M059J (cell line): ENCODE measurements around the gene CHEK1. TPM values are rescaled to one million over a fixed set of nuclear protein-coding genes. Genes with fewer than 3 reads are reported as not detected.

Experiments
- DNase-seq: peaks from one replicate; pipeline ENCODE4 v3.0.0-alpha.2; 2012; ENCODE audit warnings: low read depth
- total RNA-seq: library from RNA; depleted of rRNA; stranded (reverse); fragments of >200 nt; shearing (Covaris generic); gene quantifications from 2 replicates; pipeline ENCODE4 v1.2.3, GENCODE V29; 2014

CHEK1 gene
- total RNA-seq, 1 experiment from 2014 or later = 42.9 TPM

DNA sequence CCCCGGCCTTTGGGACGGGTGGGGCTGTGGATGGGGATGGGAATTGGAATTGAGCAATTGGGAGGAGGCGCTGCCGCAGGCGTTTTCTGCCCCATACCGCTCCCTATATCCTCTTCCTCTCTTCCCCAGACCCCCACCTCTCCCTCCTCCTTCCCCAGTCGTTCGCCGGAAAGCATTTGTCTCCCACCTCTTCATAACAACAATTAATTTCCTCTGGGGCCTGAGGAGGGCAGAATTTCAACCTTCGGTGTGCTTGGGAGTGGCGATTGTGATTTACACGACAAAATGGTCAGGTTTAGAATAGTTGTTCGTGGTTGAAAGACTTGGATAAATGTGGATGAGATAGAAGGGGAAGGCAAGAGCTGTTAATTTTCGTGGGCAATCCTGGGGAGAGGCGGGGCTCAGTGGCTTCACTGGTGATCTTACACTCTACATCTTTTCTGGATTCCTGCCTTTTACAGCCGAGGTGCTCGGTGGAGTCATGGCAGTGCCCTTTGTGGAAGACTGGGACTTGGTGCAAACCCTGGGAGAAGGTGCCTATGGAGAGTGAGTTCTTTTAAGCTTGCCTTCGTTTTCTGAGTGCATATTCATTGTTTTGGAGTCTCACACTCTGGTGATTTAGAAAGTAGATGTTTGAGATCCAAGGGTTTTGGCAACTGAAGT lies 1.5 kb downstream of the CHEK1 start:
- DNase-seq = peak; percentile 96

DNA sequence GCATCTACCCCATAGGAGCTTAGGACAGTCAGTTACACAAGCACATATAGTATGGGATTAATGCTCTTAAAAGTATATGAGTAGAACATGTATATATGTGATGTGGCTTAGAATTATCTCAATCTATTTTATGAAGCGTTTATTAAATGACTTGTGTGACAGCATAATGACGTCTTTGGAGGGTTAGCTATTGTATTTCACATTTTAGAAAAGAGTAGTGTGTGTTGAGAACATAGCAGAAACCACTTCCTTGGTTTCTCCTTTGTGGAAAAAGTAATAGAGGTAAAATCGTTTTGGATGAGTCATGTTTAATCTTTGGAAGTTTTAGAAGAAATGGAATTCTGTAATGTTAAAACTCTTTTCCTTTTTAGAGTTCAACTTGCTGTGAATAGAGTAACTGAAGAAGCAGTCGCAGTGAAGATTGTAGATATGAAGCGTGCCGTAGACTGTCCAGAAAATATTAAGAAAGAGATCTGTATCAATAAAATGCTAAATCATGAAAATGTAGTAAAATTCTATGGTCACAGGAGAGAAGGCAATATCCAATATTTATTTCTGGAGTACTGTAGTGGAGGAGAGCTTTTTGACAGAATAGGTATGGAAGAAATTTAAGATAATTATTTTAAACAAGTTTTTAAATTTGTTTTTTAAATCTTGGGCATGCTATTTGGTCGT lies 2.4 kb downstream of the CHEK1 start:
- DNase-seq = peak; percentile 40

DNA sequence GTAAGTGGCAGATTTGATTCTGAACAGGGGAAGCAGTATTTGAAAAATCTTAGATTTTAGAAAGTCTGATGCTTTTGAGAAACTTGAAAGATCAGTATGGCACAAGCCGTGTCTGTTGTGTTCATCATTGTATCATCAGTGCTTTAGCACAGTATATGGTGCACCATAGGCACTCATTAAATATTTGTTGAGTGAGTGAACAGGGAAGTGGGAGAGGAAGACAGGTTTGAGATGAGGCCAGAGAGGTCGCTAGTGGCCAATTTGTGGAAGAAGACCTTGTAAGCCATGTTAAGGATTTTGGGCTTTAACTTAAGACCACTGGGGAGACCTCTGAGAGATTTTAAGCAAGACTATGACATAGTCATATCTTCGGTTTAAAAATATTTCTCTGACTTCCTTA lies 12.9 kb downstream of the CHEK1 start:
- DNase-seq = no peak

DNA sequence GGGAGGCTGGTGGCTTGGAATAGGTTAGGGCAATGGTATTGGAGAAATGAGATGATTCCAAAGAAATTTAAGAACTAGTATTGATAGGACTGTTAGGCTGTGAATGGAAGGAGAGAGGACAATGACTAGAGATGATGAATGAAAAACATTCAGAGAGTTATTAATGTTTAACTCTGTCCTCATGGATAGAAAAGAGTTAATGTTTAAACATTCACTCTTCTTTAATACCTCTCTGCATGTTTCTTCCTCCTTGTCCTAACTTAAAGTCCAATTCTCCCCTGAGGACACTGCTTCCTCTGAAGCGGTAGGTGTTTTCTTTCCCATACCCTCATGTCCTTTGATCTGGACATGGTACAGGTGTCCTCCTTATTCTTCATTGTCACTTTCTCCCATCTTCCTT lies 13.4 kb downstream of the CHEK1 start:
- DNase-seq = no peak

DNA sequence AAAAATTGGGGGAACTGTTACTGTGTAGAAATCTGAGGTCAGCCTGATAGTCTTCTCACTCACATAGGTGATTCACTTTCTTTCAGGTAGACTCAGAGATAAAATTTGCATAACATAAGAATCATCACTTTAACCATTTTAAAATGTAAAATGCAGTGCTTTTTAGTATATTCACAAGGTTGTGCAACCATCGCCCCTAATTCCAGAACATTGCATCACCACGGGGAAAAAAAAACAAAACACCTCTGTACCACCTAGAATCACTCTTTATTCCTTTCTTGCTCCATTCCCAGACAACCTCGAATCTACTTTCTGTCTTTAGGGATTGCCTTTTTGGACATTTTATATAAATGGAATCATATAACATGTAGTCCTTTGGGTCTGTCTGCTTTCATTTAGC lies 20.9 kb downstream of the CHEK1 start:
- no peak for DNase-seq

DNA sequence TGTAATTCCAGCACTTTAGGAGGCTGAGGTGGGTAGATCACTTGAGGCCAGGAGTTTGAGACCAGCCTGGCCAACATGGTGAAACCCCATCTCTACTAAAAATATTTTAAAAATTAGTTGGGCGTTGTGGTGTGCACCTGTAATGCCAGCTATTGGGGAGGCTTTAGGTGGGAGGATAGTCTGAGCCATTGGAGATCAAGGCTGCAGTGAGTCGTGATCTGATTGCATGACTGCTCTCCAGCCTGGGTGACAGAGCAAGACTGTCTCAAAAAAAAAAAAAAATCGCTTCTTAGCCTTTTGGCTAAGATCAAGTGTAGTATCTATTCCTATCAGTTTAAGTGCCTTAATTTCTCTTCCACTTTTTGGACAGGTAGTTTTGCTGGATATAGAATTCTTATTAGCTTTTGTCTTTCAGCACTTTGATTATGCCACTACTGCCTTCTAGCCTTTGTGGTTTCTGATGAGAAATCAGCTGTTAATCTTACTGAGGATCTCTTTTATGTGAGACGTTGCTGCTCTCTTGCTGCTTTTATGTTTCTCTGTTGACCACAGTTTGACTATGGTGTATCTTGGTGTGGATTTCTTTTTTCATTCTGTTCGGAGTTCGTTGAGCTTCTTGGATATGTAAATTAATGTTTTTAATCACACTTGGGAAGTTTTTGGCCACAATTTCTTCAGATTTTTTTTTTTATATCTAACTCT lies 24.7 kb downstream of the CHEK1 start:
- no peak for DNase-seq

DNA sequence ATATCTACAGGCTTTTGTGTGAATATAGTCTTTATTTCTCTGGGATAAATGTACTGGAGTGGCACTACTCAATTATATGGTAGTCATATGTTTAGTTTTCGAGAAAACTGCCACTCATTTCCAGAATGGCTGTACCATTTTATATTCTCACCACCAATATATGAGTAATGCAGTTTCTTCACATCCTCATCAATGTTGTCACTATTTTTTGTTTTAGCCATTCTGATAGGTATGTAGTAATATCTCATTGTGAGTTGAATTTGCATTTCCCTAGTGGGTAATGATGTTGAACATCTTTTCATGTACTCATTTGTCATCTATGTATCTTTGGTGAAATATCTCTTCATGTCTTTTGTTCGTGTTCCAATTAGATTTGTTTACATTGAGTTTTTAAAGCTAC lies 37.7 kb downstream of the CHEK1 start:
- DNase-seq = no peak

DNA sequence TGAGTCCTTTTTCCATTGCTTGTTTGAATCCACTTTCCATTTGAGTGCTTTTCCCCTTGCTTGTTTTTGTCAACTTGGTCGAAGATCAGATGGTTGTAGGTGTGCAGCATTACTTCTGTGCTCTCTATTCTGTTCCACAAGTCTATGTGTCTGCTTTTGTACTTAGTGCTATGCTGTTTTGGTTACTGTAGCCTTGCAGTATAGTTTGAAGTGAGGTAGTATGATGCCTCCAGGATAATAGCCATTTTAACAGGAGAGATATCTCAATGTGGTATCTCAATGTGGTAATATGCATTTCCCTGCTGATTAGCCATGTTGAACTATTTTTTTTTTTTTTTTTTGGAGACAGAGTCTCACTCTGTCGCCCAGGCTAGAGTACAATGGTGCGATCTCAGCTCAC lies 38.9 kb downstream of the CHEK1 start:
- peak; percentile 39 for DNase-seq

DNA sequence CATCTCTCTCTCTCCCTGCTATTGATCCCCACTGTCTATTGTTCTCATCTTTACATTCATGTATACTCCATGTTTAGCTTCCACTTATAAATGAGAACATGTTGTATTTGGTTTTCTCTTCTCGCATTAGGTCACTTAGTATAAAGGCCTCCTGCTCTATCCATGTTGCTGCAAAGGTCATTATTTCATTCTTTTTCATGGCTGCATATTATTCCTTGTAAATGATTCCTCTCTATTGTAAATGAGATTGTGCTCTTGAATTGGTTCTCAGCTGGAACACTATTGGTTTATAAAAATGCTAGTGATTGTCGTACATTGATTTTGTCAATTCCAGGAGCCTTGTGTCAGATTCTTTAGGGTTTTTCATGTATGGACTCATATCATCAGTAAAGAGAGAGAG lies 42.2 kb downstream of the CHEK1 start:
- DNase-seq = no peak

DNA sequence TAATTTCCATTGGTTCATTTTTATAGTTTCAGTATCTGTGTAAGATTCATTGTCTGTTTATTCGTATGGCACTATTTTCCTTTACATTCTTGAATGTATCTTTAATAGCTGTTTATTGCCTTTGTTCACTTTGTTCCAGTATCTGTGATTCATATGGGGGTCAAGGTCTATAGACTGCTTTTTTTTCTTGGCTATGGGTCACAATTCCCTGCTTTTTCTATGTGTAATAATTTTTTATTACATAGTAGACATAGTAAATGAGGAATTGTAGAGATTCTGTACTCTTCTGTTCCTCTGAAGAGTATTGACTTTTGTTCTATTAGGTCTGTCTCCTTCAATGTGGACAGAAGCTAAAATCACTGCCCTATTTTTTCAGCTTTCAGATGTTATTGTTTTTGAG lies 45.2 kb downstream of the CHEK1 start:
- no peak for DNase-seq

DNA sequence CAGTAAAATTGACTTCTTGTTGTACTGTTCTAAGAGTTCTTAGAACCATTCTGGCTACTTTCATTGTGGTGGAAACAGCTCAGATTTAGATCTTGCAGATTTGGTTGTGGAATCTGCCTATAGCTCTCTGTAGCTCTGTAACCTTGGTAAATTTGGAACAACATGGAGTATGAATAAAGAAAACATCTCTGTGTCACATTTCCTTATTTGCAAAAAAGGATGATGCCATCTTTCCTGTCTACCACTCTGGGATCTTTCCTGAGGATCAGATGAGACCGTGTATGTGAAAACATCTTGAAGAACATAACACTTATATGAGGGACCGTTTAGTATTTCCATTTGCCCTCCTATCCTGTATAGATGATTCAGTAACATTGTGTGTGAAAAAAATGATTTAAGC lies 46.6 kb downstream of the CHEK1 start:
- no peak for DNase-seq

DNA sequence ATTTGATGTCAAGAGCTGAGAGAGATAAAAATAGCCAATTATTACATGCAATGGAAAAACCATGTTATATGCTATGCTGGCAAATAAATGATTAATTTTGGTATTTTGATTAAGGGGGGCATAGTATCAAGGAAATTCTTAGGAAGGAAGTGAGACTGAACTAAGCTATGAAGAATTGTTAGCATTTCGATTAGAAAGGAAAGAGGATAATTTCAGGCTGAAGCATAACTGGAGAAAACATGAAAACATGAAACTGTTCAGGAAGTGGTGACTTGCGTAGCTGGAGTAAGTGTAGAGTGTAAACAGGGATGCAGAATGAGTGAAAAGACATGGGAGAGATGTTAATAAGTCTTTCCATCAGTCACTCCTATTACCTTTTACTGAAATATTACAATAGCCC lies 49.2 kb downstream of the CHEK1 start:
- DNase-seq = no peak

DNA sequence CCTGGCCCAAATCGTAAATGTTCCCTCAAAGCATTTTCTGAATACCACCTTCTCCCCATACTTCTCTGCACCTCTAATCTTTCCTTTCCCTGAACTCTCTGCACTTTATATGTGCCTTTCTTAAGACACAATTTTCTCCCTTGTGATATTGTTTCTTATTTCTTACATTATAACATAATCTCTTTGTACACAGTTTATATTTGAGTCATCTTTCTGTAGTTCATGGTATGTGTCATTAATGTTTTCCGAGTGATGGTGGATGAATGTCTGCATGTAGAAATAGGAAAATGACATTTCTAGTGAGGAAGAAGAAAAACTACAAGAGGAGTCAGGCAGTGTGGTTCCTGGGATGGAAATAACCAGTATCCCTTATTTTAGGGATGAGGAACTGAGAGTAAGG lies 50.2 kb downstream of the CHEK1 start:
- DNase-seq = no peak

DNA sequence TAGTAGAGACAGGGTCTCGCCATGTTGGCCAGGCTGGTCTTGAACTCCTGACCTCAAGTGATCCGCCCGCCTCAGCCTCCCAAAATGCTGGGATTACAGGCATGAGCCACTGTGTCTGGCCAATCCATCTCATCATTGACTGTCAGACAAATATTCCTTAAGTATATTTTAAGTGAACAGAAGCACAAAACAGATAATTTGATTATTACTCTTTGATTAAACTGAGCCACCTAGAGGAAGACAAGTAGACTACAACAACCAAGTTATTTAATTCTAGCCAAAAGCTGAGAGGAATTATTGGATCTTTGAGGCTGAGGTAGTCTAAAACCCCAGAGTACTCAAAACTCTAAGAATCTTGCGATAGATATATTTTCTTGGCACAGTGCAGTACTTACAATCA lies 54.4 kb downstream of the CHEK1 start:
- no peak for DNase-seq

DNA sequence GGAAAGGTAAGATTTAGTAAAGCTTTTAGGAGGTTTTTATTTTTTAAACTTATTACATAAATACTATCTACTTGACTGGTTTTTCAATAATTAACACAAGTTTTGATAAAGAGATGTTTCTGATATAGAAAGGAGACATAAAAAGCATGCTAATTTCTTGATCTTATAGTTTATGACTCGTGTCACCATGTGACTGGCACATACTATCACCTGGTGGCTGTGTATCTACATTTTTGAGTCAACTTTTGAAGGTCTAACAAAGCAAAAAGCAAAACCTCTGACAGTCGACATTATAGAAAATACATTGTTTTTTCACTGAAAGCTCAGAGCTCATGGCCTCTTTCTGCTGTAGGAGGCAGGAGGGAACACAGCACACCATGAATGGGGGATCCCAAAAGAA lies 54.9 kb downstream of the CHEK1 start:
- DNase-seq = no peak

DNA sequence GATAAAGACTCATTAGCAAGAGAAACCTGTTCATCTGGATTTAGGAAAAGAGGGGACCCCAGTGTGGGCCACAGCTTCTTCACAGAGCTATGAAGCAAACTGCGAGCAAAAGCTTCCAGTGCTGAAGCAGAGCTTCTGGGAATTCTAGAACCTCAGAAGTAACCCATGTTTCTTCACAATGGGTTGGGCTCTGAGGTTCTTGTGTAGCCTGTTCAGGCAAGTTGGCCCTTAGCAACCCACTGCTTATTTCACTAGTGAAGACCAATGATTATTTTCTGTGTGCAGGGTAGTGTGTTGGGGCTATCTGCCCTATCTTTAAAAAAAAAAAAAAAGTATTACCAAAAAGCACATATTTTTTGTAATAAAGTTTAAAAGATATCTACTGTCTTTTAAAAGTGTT lies 55.8 kb downstream of the CHEK1 start, which contains the start of gene ACRV1:
TSS of gene ACRV1 (minus strand) at position 101 of the 400 bp plus-strand sequence. CDS start at position 34, 67 bp downstream.
- no peak for DNase-seq

DNA sequence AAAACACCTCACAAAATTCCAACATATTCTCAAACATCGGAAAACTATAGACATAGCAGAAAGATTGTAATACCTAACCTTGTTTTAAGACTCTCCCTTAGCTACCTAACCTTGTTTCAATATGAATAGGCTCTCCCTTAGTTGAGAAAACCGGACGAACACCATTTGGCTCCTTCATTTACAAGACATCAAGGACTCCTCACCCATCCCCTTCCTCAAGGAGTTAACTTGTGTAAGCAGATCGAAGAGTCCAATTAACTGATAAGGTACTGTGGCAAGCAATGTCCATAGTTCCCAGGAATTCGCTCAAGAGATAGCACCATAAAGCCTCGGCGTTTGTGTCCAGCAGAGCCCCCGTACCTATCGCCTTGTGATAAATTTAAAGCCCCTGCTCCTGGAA lies 60.3 kb downstream of the CHEK1 start:
- DNase-seq = no peak

DNA sequence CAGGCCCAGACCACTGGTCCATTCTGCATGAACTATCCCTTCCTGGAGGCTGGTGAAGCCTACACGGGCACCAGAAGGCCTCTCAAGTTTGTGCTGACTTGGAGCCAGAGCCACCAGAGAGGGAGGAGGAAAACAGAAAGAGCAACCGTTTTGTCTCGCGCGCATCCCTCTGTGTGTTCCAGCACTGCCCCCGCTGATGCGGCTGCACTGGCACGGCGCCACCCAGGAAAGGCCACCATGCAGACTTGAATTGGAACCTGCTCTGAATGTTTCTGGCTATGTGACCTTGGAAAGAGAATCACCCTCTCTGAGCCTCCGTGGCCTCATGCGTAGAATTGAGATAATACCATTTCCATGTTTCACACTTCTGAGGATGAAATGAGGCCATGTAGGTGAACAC lies 63.1 kb downstream of the CHEK1 start:
- no peak for DNase-seq

DNA sequence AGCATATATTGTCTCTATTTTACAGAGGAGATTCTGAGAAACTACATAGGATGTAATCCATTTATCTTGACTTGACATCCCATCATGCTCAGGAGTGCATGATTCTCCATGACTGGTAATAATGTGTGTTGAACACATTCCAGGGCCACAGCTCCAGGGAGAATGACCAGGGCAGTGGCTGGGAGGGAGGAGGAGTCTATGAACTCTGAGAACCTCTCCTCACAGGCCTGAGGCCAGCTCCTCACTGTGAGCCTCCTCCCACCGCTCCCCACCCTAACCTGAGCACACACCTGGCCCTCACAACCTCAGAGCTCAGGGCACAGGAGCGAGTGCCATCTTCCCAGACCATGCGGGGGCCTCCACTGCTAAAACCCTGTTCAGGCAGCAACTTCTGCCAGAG lies 63.7 kb downstream of the CHEK1 start:
- no peak for DNase-seq

DNA sequence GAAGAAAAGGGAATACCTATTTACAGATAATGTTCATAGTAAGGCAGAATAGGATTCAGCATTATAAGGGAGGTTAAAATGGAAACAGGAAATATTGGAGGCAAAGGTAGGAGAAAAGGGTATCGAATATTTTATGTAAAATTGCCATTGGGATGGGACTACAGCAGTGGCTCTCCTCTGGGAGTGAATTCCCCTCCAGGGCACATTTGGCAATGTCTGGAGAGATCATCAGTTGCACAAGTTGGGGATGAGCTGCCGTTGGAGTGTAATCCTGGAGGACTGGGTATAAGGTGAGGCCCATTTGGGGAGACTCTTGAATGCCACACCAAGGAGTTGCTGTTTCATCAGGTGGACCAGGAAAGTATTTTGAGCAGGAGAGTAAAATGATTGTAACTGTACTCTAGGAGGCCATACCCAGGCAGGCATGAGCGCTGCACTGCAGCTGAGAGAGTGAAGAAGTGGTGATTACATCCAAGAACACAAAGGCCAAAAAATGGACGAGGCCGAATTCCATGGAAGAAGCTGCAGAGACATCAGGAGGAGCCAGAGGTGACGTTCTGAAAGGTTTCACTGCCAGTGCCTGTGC lies 64.4 kb downstream of the CHEK1 start:
- no peak for DNase-seq

DNA sequence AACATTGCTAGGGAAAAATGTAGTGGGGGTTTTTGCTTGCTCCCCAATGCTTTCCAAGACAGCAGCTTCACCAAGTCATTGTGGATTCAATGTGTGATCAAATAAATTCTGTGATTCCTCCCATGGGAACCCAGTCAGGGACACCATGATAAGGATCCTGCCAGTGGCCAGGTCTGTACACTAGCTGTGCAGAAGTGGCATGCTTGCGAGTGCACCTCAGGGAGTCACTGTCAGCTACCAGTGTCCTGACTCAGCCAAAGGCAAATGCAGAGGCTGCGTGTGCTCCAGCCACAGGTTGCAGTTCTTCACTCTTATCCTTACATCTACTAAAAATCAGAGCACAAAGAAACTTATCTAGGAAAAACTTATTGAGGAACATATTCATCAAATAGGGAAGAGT lies 65.0 kb downstream of the CHEK1 start:
- DNase-seq = no peak

DNA sequence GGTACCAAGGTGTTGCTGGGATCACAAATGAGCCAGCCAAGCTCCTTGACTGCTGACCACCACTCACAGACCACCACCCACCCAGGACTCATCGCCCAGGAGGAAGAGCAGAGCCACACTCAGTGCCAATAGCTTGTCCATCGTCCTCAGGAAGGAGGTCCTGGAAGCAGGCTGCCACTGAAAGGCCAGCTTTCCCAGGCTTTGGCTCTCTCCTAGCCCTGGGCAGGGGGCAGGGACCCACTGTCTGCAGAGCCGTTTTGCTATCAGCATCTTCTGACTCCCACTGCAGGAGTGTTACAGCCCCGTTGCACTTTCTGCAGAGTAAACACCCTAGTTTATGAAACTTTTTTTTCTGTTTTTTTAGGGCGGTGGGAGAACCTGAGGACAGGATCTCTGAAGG lies 67.9 kb downstream of the CHEK1 start:
- no peak for DNase-seq

DNA sequence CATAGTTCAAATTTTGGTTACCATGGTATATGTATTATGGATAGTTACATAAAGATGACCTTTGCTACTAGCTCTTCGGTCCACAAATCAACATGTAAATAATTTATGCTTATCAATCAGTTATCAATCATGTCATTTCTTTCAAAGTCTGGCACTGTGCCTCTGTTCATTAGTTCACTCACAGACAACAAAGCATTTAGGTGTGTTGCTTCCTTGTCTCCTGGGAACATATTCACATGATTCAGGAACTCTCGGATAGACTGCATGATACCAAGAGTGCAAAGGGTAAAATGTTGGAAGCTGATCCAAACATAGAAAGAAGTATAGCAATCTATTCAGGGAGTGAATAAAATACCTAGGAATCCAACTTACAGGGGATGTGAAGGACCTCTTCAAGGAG lies 70.0 kb downstream of the CHEK1 start:
- DNase-seq = no peak
